LHCN-M2 (cell line): ENCODE measurements around the gene DLG3. TPM values are rescaled to one million over a fixed set of nuclear protein-coding genes. Genes with fewer than 3 reads are reported as not detected.
"Not testable (repeated sequence)": the region's sequence is repeated elsewhere in the genome, so short reads cannot be mapped to it uniquely, and the experiment has no call there.

Experiments used
- DNase-seq: peaks from one replicate; pipeline ENCODE4 v3.0.0-alpha.2; 2012; ENCODE audit warnings: low read depth
- polyA plus RNA-seq: library from polyadenylated mRNA; unstranded; fragments of >200 nt; gene quantifications from one replicate; pipeline ENCODE4 v1.2.1, GENCODE V29; 2012; ENCODE audit warnings: missing spikeins
- total RNA-seq: library from RNA; depleted of rRNA; stranded (reverse); fragments of >200 nt; gene quantifications from 2 replicates; pipeline ENCODE4 v1.2.3, GENCODE V29; 2014; rRNA removed

The DLG3 gene
- total RNA-seq, result 6.8 and 13.5 TPM in 2 replicates
- polyA plus RNA-seq, result 3.5 TPM

- DNase-seq, result peak; percentile 36
These were observed at the start of gene DLG3 for GRCh38 chrX:70444326-70444945. DLG3 (plus strand) TSS chrX:70444835; CDS start chrX:70445202, 367 bp downstream.

GRCh38 chrX:70398899-70399298 lies 45.7 kb upstream of the DLG3 start:
- DNase-seq, result peak; percentile 3

- DNase-seq, result not testable (repeated sequence)
These were observed 44.5 kb upstream of the DLG3 start for GRCh38 chrX:70400181-70400580.

GRCh38 chrX:70402721-70403120 lies 41.9 kb upstream of the DLG3 start:
- no peak for DNase-seq

GRCh38 chrX:70405003-70405402 lies 39.6 kb upstream of the DLG3 start:
- no peak for DNase-seq

GRCh38 chrX:70410921-70411320 lies 33.7 kb upstream of the DLG3 start:
- DNase-seq, result no peak

- DNase-seq, result peak; percentile 5
These were observed 33.2 kb upstream of the DLG3 start for GRCh38 chrX:70411475-70411874.

- DNase-seq, result no peak
These were observed 23.0 kb upstream of the DLG3 start for GRCh38 chrX:70421618-70422017.

- DNase-seq, result peak; percentile 14
These were observed 21.7 kb upstream of the DLG3 start, which contains the start of gene GDPD2 for GRCh38 chrX:70422851-70423341. GDPD2 (plus strand) TSS chrX:70423314; CDS start chrX:70424985, 1,671 bp downstream.

- no peak for DNase-seq
These were observed 20.5 kb upstream of the DLG3 start for GRCh38 chrX:70423936-70424675.

GRCh38 chrX:70424801-70425200 lies 19.8 kb upstream of the DLG3 start:
- DNase-seq, result no peak

GRCh38 chrX:70426286-70427278 lies 18.1 kb upstream of the DLG3 start:
- no peak for DNase-seq

- no peak for DNase-seq
These were observed 17.3 kb upstream of the DLG3 start for GRCh38 chrX:70427365-70427764.

- no peak for DNase-seq
These were observed 14.9 kb upstream of the DLG3 start for GRCh38 chrX:70429759-70430158.

- DNase-seq, result no peak
These were observed 11.4 kb upstream of the DLG3 start for GRCh38 chrX:70432936-70433847.

GRCh38 chrX:70433848-70434351 lies 10.7 kb upstream of the DLG3 start:
- peak; percentile 44 for DNase-seq

- DNase-seq, result peak; percentile 74
These were observed 10.2 kb upstream of the DLG3 start for GRCh38 chrX:70434352-70434866.

- DNase-seq, result peak; percentile 79
These were observed 9.6 kb upstream of the DLG3 start for GRCh38 chrX:70434914-70435586.

- DNase-seq, result no peak
These were observed 8.3 kb upstream of the DLG3 start for GRCh38 chrX:70436343-70436742.
